ENCODE results near the gene PRR7.

The PRR7 gene

DNA sequence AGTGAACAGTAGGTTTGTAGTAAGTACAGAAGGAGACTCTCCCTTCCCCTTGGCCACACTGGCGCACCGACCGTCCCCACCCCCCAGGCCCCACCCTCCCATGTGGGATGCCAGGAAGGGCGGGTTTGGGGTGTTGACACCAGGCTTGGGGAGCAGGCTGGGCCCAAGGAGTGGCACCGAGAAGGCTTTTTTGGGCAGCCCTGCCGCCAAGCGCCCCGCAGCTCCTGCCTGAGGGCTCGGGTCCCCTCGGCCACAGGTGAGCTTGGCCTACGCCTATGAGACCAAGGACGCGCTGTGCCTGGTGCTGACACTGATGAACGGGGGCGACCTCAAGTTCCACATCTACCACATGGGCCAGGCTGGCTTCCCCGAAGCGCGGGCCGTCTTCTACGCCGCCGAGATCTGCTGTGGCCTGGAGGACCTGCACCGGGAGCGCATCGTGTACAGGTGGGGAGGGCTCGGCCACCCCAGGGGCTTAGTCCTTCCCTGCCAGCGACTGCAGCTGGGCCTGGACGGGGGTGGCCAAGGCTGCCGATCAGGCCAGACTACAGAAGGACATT is 12.9 kb upstream of the PRR7 start:
- peak overlapping the region in 8 of 21 experiments; percentile 4 to 96 (median 48) for H3K27ac ChIP-seq
- no peak overlapping the region for H3K4me3 ChIP-seq

DNA sequence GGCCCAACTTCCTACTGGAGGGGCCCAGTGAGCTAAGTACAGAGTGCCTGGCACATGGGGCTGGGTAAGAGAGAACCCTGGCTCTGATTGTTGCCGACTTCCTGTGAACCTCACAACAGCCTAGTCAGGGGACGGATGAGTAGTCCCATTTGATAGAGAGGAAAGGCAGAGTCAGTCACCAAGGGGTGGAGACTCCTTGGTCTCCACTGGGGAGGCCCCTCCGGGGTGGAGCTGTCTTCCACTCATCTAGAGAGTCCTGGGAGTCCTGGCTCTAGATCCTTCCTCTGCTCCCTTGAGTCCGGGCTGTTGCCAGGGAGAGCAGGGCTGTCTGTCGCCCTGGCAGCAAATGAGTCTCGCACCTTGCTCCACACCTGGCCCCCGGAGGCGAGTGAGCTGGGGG is 12.2 kb upstream of the PRR7 start:
- H3K4me3 ChIP-seq = no peak overlapping the region
- peak overlapping the region in 5 of 21 experiments; percentile 4 to 96 (median 41) for H3K27ac ChIP-seq

DNA sequence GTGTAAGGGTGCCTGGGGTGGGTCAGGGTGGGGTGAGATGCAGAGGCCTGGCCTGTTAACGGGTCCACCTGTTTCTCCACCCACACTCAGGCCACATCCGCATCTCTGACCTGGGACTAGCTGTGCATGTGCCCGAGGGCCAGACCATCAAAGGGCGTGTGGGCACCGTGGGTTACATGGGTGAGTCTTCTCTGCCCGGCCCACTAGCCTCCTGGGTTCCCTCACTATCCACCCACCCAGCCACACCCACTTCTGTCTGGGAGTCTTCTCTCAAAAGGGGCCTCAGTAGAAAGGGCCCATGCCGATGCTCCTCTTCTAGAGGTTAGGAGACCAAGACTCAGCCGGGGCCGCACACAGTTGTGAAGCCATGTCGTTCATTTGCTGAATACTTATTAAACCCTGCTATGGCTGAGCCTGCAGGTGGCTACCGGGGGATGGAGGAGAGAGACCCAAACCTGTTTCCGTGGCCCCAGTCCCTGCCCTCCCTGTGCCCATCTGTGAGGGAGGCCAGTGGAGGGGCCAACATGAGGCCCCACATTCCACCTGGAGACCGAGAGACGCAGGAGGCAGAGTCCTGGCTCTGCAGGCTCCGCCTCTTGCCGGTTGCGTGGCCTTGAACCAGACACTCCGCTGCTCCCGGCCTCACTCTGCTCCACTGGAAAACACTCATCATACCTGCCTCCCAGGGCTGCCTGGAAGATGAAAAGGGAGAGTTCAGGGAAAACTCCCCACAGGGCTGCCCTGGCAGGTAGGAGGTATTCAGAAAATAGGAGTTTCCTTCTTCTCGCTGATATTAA is 11.5 kb upstream of the PRR7 start:
- Histone ChIP-seq H3K27ac (peak overlapping the region in 2 of 21 experiments; percentile 56 to 96), H3K4me3 (no peak overlapping the region)

- H3K4me3 ChIP-seq = no peak overlapping the region
- no peak overlapping the region for H3K27ac ChIP-seq
Measured at GRCh38 chr5:177435847-177436536, 10.6 kb upstream of the PRR7 start.

DNA sequence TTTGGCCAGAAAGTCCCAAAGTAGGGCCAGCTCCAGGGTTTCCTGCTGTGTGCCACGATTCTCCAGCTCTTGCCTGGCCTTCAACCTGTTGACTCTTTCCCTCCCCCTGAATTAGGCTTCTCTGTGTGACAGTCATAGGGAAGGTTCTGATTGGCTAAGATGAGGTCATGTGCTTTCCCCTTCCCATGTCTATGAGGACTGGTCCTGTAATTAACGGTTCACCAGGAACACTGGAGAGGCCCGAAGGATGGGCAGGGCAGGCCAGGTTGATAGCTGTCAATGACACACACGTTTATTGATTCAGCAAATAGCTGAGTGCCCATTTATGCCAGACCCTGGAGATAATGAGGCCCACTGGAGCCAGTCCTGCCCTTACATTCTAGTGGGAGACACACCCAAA is 9.0 kb upstream of the PRR7 start:
- H3K4me3 ChIP-seq = no peak overlapping the region
- no peak overlapping the region for H3K27ac ChIP-seq

DNA sequence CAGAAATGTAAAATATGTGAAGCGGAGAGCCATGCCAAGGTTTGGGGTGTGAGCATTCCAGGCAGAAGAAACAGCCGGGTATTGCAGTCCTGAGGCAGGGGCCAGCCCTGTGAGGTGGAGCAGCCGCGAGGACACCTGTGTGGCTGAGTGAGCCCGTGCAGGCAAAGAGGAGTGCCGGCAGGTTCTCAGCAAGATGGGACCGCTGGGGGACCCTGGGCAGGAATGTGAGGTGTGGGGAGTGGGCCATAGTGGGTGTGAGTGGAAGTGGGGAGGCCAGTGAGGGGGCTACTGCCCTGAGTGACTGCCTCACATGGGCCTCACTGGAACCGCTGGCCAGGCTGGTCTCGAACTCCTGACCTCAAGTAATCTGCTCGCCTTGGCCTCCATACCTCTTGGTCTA is 8.1 kb upstream of the PRR7 start:
- no peak overlapping the region for H3K27ac ChIP-seq
- no peak overlapping the region for H3K4me3 ChIP-seq

DNA sequence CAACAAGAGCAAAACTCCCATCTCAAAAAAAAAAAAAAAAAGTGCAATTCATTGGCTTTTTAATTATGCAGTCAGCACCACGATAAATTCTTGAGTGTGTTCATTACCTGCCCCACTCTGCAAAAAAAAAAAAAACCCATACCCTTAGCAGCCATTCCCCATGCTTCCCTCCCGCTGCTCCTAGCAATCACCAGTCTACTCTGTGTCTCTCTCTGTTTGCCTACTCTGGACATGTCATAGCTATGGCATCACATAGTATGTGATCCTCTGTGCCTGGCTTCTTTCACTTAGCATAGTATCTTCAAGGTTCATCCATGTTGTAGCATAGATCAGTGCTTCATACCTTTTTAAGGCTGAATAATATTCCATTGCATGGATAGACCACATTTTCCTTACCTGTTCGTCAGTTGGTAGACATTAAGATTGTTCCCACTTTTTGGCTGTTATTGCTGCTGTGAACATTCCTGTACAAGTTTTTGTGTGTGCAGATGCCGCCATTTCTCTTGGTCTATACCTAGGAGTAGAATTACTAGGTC is 7.0 kb upstream of the PRR7 start:
- H3K27ac ChIP-seq = peak overlapping the region in 1 of 21 experiments; percentile 72
- H3K4me3 ChIP-seq = no peak overlapping the region

DNA sequence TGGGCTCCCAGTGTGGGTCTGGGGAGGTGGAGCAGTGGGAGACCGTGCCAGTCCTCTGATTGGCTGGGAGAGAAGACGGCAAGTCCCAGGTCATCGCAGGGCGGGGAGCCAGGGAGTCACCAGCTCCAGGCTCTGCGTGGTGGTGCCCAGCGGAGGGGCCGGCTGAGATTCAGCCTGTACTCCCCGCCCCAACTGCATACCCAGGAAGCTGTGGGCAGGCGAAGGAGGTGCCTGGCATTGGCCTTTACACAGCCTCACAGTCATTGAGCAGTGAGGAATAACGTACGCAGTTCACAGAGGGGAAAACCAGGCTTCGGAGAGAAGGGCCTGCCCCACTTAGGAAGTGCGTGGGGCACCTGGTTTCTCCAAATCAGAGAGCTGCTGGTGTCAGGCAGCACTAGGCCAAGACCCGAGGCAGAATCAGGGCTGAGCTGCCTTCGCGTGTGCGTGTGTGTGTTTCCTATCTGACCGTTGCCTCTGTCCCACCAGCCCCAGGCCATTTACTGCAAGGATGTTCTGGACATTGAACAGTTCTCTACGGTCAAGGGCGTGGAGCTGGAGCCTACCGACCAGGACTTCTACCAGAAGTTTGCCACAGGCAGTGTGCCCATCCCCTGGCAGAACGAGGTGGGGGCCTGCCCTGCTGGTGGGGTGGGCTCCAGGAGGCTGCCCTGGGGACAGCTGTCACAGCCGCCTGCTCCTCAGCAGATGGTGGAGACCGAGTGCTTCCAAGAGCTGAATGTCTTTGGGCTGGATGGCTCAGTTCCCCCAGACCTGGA is 6.2 kb upstream of the PRR7 start:
- Histone ChIP-seq H3K27ac (peak overlapping the region in 12 of 21 experiments; percentile 13 to 73 (median 30)), H3K4me3 (no peak overlapping the region)

- Histone ChIP-seq H3K27ac (peak overlapping the region in 10 of 21 experiments; percentile 13 to 73 (median 40)), H3K4me3 (no peak overlapping the region)
Measured at GRCh38 chr5:177440990-177441780, 5.4 kb upstream of the PRR7 start.

DNA sequence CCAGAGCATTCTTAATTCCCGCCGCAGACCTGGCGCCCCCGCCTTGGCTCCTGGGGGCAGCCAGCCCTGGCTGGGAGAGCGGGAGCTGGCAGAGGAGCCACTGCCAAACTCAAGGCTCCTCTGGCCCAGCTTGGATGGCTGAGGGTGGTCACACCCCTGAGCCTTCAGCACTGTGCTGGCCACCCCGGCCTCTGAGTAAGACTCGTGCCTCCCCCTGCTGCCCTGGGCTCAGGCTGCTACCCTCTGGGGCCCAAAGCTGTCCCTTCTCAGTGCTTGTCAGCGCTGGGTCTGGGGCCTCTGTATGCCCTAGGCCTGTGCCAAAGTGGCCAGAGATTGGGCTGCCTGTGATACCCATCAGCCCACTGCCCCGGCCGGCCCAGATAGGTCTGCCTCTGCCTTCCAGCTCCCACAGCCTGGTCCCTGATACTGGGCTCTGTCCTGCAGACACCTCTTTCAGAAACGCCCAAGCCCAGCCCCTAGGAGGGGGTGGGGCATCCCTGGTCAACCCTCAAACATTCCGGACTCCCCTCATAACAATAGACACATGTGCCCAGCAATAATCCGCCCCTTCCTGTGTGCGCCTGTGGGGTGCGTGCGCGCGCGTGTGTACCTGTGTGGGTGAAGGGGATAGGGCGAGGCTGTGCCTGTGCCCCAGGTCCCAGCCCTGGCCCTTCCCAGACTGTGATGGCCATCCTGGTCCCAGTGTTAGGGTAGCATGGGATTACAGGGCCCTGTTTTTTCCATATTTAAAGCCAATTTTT is 4.4 kb upstream of the PRR7 start:
- H3K27ac ChIP-seq = peak overlapping the region in 2 of 21 experiments; percentile 9 to 19
- no peak overlapping the region for H3K4me3 ChIP-seq

DNA sequence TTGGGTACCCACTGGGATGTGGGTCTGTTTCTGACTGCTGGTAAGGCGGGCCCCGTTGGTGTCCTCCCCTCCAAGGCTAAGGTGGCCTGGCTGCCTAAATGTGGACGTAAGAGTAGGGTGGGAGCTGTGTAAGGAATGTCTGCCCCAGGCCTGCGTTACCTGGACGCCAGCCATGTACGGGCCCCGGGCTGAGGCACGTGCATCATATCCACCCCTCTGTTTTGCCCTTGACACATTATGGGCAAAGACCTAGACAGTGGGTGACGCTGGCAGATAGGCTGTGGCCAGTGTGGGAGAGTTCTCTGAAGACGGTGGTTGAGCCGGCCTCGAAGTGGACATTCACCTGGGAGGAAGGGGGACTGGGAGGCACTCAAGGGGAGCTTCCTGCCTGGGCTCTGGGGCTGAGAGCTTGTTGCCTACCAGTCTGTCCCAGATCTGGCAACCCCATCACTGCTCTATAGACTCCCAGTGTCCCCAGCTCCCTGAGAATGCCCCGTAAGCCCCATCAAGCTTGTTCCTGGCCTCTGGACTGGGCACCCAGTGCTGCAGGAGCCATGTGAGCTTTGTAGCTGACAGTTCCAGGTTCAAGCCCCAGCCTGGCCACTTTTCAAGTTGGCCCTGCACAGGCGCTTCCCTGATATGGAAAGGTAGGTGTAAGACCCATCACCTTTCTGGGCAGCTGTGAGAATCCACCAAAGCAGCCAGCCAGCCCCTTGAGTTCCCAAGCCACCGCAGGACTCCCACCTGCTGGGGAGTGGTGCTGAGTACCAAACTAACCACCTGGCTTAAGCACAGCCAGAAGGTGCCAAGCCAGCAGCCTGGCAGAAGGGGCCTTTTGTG is 3.2 kb upstream of the PRR7 start:
- no peak overlapping the region for H3K4me3 ChIP-seq
- H3K27ac ChIP-seq = peak overlapping the region in 8 of 21 experiments; percentile 7 to 62 (median 24)

DNA sequence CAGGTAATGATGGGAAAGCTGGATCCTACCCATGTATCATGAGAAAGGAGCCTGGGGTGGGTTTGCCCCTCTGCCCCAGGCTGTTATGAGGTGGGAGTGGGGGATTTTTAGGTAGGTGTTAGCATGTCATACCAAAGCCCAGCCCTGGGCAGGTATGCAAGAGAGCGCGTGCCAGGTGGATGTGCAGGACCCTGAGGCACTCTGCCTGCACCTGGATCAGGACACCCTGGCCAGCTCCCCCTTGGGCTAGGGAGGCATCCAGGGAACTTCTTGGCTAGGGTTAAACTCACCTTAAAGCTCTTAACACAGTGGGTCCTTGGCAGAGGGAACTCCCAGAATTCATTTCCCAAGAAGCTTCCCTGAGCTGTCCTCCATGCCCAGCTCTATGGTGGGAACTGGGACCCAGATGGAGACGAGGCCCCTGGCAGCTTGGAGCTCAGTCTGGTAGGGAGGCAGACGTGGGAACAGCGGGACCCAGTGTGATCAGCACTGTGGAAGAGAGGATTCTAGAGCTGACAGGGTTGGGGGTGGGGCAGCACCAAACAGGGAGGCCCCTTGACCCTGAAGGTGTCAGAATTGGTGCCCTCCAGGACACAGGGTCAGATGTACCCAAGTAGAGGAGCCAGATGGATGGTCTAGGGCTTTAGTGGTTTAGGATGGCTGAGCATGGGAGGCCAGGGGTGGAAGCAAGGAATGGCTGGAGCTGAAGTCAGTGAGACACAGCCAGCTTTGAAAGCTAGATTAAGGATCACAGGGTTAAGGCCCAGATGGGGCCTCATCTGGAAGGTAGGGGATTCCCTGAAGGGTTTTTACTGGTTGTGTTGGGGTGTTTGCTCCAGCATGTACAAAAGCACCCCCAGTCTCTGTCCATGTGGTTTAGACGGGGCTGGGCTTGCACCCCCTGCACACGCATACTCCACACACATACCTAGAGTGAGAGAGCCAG is 2.2 kb upstream of the PRR7 start:
- H3K4me3 ChIP-seq = no peak overlapping the region
- peak overlapping the region in 7 of 21 experiments; percentile 10 to 88 (median 49) for H3K27ac ChIP-seq

DNA sequence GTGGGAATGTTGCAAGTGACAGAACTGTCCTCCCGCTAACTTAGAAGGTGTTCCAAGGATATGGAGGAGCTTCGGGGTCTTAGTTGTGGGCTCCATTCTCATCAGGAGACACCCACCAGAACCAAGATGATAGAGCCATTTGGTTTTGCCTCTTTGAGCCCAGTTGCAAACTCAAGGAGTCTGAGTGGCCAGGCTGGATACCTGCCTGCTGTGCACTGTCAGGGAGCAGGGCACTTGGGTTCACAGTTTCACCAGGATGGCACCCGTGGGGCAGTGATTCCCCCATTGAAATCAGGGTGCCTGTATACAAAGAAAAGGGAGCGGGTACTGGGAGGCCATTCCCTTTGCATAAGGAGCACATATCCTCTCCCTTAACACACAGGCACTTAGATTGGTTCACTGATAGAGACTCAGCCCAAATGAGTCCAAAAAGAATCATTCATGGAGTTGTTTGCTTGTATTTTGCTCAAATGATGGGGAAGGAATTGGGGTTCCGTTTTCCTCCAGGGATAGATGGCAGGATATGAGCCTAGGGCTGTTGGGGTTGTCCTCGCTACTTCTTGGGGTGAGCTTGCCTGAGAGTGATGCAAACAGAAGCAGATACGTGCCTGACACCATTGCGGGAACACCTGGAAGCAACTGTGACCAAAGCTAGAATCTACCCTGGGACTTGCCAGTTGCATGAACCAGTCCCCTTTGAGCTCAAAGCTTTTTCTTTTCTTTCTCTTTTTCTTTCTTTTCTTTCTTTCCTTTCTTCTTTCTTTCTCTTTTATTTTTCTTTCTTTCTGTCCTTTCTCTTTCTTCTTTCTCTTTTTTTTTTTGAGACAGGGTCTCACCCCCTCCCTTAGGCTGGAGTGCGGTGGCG is 1.3 kb upstream of the PRR7 start:
- H3K4me3 ChIP-seq = no peak overlapping the region
- H3K27ac ChIP-seq = peak overlapping the region in 8 of 21 experiments; percentile 2 to 88 (median 38)

DNA sequence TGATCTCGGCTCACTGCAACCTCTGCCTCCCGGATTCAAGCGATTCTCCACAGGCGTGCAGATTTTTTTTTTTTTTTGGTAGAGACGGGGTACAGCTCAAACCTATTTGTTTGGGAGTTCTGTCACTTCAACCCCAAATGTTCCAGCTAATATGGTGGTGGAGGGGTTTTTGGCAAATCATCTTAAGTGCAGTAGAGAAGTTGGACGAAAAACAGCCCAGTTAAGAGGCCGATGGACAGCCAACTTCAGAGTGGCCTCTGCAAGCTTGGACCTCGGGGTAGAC is 756 bp upstream of the PRR7 start:
- Histone ChIP-seq H3K4me3 (peak overlapping the region in 5 of 7 experiments; percentile 51 to 73 (median 58)), H3K27ac (peak overlapping the region in 12 of 21 experiments; percentile 2 to 88 (median 69))

DNA sequence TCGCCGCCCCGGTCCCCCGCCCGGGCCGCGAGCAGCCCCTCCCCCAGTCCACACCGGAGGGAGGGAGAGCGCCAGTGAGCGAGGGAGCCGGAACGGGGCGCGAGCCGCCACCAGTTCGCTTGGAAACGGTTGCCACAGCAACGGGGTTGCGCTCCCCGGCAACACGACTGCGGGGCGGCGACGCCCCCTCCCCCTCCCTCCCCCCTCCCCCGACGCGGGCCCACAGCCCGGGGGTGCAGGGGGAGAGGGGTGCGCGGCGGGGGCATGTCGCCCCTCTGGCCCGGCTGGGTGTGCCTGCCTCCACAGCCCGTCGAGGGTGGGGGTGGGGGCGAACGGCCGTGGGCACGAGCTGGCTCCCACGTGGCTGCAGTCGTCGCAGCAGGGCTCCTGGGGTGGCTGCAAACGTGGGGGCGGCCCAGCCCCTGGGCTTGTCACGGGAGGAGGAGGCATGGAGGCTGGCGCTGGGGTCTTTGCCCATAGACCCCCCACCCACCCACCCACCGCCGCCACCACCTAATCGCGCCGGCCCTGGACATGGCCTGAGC is 524 bp downstream of the PRR7 start:
- Histone ChIP-seq H3K27ac (peak overlapping the region in 17 of 21 experiments; percentile 25 to 88 (median 67)), H3K4me3 (peak overlapping the region; percentile 50 to 73 (median 58))
